Pancreas (tissue), 10 donors: ENCODE results near the gene LAMA2. TPM values are rescaled to one million over a fixed set of nuclear protein-coding genes. Genes with fewer than 3 reads are reported as not detected.

Experiments used
- ATAC-seq, 4 donors: fragments of 200-7000 bp; cut with Tn5 transposase; one replicate each; pipeline versions ENCODE4 v1.8.0 to v1.9.1; 2020; ENCODE audit warnings: mild to moderate bottlenecking in 4 of 4, moderate library complexity in 4 of 4
- DNase-seq, 6 donors: peaks; one replicate each; pipeline ENCODE4 v3.0.0-alpha.2; 2020
- FAIRE-seq: peaks from 2 replicates; lab custom pipeline; 2012; peaks lifted over from hg19 to GRCh38; lab: Jason Lieb, UNC
- H3K27ac ChIP-seq, 4 donors: fragments of 200-600 bp; sonication (generic); 1 replicate in 3 of 4; 2 replicates in 1 of 4; pipeline versions ENCODE4 v1.5.0 to v1.8.0; 2020
- H3K27me3 ChIP-seq, 4 donors: fragments of 200-600 bp; one replicate each; pipeline ENCODE4 v1.8.0; 2021
- H3K36me3 ChIP-seq, 3 donors: fragments of 200-600 bp; sonication (generic) in 1 of 3; one replicate each; pipeline versions ENCODE4 v1.5.0 to v1.8.0; 2020 to 2021
- H3K4me1 ChIP-seq, 3 donors: fragments of 200-600 bp; one replicate each; pipeline ENCODE4 v1.8.0; 2021
- H3K4me3 ChIP-seq, 4 donors: fragments of 200-600 bp; sonication (generic) in 2 of 4; one replicate each; pipeline versions ENCODE4 v1.5.0 to v1.8.0; 2020 to 2021
- H3K9me3 ChIP-seq, 4 donors: fragments of 200-600 bp; one replicate each; pipeline ENCODE4 v1.8.0; 2021
- WGBS, 2 donors: extraction: QIAGEN DNeasy Blood & Tissue Kit; methylation state at CpG; one replicate each; pipeline ENCODE4 v1.1.7; 2013; 5-methylcytosine and 5-hydroxymethylcytosine counted together
- intact Hi-C, 3 donors: fragments of 100-400 bp; cut with DNase I; formaldehyde crosslinking; loops; one replicate each; pipeline versions ENCODE4 v1.11.1 to v1.14.2; 2022
- polyA plus RNA-seq, 2 donors: library from polyadenylated mRNA; stranded (reverse); fragments of 200-250 nt; gene quantifications; one replicate each; pipeline ENCODE4 v1.2.3, GENCODE V29; 2013
- total RNA-seq, 6 donors: library from RNA; stranded (reverse); fragmentation: NEBNext Ultra II Directional in 4 of 6; extraction: Animal tissue kit (Norgen Biotek cat#: 25700) in 4 of 6; gene quantifications; one replicate each; pipeline versions ENCODE4 v1.2.1 to v1.2.4, GENCODE V29; 2021 to 2023
- TF ChIP-seq, protein P1 (sequence below), 4 donors: fragments of 200-600 bp; sonication (generic) in 3 of 4; IDR thresholded peaks; one replicate each; pipeline versions ENCODE4 v1.5.0 to v1.8.0; 2021; ENCODE audit warnings: antibody characterized with exemption in 4 of 4
- donor health status: healthy with polysubstance abuse.
- donor health status: DM: no; HTN: no; CAD: no; lungs with moderate emphysema.
- donor health status: DM: no; HTN: no; CAD: no.
- donor health status: control.
- donor health status: control.
- donor health status: Bipolar disorder and iron deficiency.
- donor health status: DM: yes; HTN: yes; CAD: no.
- donor health status: DM: no; HTN: no; CAD: no.
- donor health status: DM: no; HTN: no; CAD: no.
- donor health status: DM: yes; HTN: yes; CAD: no.

The LAMA2 gene
- total and polyA plus RNA-seq, 8 donors = 1.2 to 26.2 (median 6.2) TPM

DNA sequence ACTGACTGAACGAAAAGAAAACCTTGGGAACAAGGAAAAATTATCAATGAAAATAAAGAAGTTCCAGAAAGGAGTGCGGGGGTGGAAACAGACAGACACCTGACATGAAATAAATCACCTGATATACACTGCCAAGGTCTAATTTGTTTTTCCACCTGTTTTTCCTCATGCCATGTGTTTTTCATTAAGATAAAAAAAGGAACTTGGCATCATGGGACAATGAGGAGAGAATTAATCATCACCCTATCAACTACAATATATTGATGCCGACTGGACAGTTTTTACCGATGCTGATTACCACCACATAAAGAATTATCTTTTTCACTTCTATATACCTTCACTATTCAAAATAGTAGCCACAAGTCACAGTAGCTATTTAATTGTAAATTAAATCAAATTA is 593.9 kb downstream of the LAMA2 start:
- FAIRE-seq (no peak), DNase-seq (no peak), ATAC-seq (peak in 3 of 4 donors; percentile 25 to 66 (median 52))
- WGBS, 2 donors = 12 to 18% methylated on average over 4 of the region's 4 CpGs
- Histone ChIP-seq H3K4me1 (peaks cover 0 to 13% (median 5%) of the 10 kb centered on the region in 3 donors), H3K27ac (no peak overlapping the region), H3K9me3 (no peaks in the 10 kb centered on the region), H3K27me3 (no peaks in the 10 kb centered on the region), H3K4me3 (no peak overlapping the region), H3K36me3 (no peaks in the 10 kb centered on the region)
- intact Hi-C loops = no loop called here
- TF ChIP-seq, protein P1, sequence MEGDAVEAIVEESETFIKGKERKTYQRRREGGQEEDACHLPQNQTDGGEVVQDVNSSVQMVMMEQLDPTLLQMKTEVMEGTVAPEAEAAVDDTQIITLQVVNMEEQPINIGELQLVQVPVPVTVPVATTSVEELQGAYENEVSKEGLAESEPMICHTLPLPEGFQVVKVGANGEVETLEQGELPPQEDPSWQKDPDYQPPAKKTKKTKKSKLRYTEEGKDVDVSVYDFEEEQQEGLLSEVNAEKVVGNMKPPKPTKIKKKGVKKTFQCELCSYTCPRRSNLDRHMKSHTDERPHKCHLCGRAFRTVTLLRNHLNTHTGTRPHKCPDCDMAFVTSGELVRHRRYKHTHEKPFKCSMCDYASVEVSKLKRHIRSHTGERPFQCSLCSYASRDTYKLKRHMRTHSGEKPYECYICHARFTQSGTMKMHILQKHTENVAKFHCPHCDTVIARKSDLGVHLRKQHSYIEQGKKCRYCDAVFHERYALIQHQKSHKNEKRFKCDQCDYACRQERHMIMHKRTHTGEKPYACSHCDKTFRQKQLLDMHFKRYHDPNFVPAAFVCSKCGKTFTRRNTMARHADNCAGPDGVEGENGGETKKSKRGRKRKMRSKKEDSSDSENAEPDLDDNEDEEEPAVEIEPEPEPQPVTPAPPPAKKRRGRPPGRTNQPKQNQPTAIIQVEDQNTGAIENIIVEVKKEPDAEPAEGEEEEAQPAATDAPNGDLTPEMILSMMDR (IDR thresholded peaks at IDR 0.05) = no peak

DNA sequence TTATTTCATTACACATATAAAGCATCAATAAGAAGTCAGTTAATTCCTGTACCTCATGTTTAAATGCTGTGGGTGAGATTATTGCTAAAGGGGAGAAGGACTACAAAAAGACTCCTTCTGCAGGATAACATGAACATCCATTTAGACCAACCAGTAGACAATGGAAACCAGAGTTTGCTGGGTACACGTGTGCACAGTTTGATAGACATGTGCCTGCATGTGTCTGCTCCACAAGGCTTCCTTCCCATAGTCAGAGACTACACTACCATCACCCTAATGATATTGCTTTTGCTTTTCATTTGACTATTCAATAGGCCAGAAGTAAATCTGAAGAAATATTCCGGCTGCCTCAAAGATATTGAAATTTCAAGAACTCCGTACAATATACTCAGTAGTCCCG is 595.4 kb downstream of the LAMA2 start:
- H3K27ac ChIP-seq = no peak overlapping the region
- no peak for DNase-seq
- no peak for FAIRE-seq
- no peaks in the 10 kb centered on the region for H3K9me3 ChIP-seq
- no peak overlapping the region for H3K4me3 ChIP-seq
- H3K4me1 ChIP-seq = peaks cover 0 to 13% (median 5%) of the 10 kb centered on the region in 3 donors
- intact Hi-C loops = no loop called here
- H3K36me3 ChIP-seq = no peaks in the 10 kb centered on the region
- ATAC-seq = no peak
- H3K27me3 ChIP-seq = no peaks in the 10 kb centered on the region
- TF ChIP-seq, protein P1 (IDR thresholded peaks at IDR 0.05) = no peak
- 85 to 88% methylated on average over 4 of the region's 4 CpGs for WGBS, 2 donors

- WGBS, 2 donors = 91 to 94% methylated on average over 4 of the region's 4 CpGs
- no peak for FAIRE-seq
- no peaks in the 10 kb centered on the region for H3K9me3 ChIP-seq
Measured at GRCh38 chr6:129481706-129482105, 598.8 kb downstream of the LAMA2 start.

GRCh38 chr6:129485746-129486145 is 602.8 kb downstream of the LAMA2 start:
- DNase-seq = no peak
- Histone ChIP-seq H3K27me3 (no peaks in the 10 kb centered on the region), H3K9me3 (no peaks in the 10 kb centered on the region), H3K27ac (no peak overlapping the region), H3K4me1 (peaks cover 0 to 4% (median 0%) of the 10 kb centered on the region in 3 donors), H3K4me3 (no peak overlapping the region), H3K36me3 (no peaks in the 10 kb centered on the region)
- WGBS, 2 donors = 85 to 93% methylated on average over 2 of the region's 2 CpGs
- no peak for ATAC-seq
- no peak for FAIRE-seq
- intact Hi-C loops = no loop called here
- TF ChIP-seq, protein P1 (IDR thresholded peaks at IDR 0.05) = no peak

More at GRCh38 chr6:129481706-129482105, 598.8 kb downstream of the LAMA2 start:
- intact Hi-C loops = no loop called here
- no peaks in the 10 kb centered on the region for H3K36me3 ChIP-seq
- H3K27me3 ChIP-seq = no peaks in the 10 kb centered on the region
- peaks cover 0 to 4% (median 0%) of the 10 kb centered on the region in 3 donors for H3K4me1 ChIP-seq
- no peak overlapping the region for H3K4me3 ChIP-seq
- H3K27ac ChIP-seq = no peak overlapping the region
- TF ChIP-seq, protein P1 (IDR thresholded peaks at IDR 0.05) = no peak
- ATAC-seq (no peak), DNase-seq (no peak)

- TF ChIP-seq, protein P1 (IDR thresholded peaks at IDR 0.05) = no peak
- DNase-seq = no peak
- FAIRE-seq = no peak
- H3K36me3 ChIP-seq = no peaks in the 10 kb centered on the region
- WGBS, 2 donors = 76 to 79% methylated on average over 8 of the region's 8 CpGs
- no peaks in the 10 kb centered on the region for H3K27me3 ChIP-seq
- intact Hi-C loops = no loop called here
- H3K4me1 ChIP-seq = peaks cover 0 to 4% (median 0%) of the 10 kb centered on the region in 3 donors
- H3K27ac ChIP-seq = no peak overlapping the region
- no peaks in the 10 kb centered on the region for H3K9me3 ChIP-seq
- ATAC-seq = no peak
- no peak overlapping the region for H3K4me3 ChIP-seq
Measured at GRCh38 chr6:129486327-129486726, 603.4 kb downstream of the LAMA2 start.
